ENCODE measurements around the gene KLF13.

DNA sequence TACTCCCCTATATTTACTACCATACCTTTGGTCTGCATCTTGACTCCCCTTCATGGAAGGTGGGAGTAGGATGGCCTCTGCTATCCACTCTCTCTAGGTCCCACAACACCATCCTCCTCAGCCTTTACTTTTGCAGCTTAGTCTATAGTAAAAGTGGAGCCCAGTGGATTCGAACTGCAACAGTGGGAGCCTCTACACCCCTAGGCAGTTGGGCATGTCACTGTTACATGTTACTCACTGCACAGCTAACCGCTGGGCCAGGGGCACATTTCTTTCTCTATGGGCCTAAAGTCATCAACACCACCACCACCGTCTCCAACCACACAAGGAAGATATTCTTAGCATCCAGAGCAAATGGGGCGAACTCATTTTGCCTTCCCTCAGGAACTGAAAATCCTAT lies 62.9 kb downstream of the KLF13 start:
- TF ChIP-seq, protein P1, sequence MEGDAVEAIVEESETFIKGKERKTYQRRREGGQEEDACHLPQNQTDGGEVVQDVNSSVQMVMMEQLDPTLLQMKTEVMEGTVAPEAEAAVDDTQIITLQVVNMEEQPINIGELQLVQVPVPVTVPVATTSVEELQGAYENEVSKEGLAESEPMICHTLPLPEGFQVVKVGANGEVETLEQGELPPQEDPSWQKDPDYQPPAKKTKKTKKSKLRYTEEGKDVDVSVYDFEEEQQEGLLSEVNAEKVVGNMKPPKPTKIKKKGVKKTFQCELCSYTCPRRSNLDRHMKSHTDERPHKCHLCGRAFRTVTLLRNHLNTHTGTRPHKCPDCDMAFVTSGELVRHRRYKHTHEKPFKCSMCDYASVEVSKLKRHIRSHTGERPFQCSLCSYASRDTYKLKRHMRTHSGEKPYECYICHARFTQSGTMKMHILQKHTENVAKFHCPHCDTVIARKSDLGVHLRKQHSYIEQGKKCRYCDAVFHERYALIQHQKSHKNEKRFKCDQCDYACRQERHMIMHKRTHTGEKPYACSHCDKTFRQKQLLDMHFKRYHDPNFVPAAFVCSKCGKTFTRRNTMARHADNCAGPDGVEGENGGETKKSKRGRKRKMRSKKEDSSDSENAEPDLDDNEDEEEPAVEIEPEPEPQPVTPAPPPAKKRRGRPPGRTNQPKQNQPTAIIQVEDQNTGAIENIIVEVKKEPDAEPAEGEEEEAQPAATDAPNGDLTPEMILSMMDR (IDR thresholded peaks at IDR 0.05 in 4 of 5, conservative IDR thresholded peaks at IDR 0.05 in 1 of 5) = no peak
- TF ChIP-seq POLR2A (IDR thresholded peaks at IDR 0.05) = no peak
